Measurements from ENCODE around the gene ABTB2. TPM values are rescaled to one million over a fixed set of nuclear protein-coding genes. Genes with fewer than 3 reads are reported as not detected.

Gene ABTB2
- total and polyA plus RNA-seq, 2 of the 8 experiments (the other 6 are each of a cell fraction or from before 2014, with no cell fraction given): 7.7 to 10.2 TPM

GRCh38 chr11:34126959-34127848 lies 230.6 kb downstream of the ABTB2 start (continued):
- TF ChIP-seq CTCF (IDR thresholded peaks at IDR 0.05; ENCODE audit: control extremely low read depth in 1 of 3, insufficient read depth in 1 of 3, low read depth in 1 of 3, low read length in 3 of 3) (no peak), PHF8 (conservative IDR thresholded peaks at IDR 0.05; ENCODE audit: low read depth, low read length) (no peak), CHD1 (IDR thresholded peaks at IDR 0.05; ENCODE audit: low read depth, low read length) (no peak), TEAD4 (IDR thresholded peaks at IDR 0.05; ENCODE audit: low read depth, low read length) (no peak), SP2 (IDR thresholded peaks at IDR 0.05; ENCODE audit: low read length) (no peak), SIRT6 (IDR thresholded peaks at IDR 0.05; ENCODE audit: low read length) (no peak), EGR1 (IDR thresholded peaks at IDR 0.05; ENCODE audit: borderline replicate concordance, low read depth, low read length) (no peak)
